ENCODE measurements around the gene SMG5.

SMG5 gene

DNA sequence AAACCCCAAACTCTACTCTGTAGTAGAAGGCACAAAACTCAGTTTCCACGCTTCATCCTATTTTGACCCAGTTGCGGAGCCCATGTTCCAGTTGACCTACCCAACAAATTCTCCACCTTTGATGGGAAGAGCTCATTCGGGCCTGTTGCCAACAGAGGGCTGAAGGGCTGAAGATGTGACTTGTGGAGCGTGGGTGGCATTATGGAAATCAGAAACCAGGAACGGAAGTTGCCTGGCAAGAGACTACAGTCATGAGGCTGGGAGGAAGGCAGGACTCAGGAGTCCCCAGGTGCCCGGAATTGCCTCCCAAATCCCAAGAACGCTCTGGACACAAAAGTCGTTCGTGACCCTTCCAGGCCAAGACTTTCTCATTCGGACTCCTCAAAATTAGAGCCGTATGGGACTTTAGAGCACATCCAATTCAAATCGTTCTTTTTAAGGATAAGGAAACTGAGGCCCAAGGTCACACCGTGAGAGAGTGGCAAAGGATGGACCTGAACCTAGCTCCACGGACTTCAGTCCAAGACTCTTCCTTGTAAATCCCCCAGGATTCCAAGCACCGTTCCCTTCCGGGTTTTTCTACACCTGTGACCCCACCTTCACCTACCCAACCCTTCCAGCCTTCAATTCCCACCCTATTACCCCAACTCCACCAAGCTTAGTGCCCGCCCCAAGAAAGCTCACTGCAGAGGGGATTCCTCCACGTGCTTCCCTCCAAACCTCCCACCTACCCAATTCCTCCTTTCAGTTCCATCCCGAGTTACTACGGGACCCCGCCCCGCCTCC, 739 bp downstream of the SMG5 start:
- no peak for DNase-seq (ENCODE audit: low spot score)

- no peak for DNase-seq (ENCODE audit: low spot score)
These were observed 1.3 kb downstream of the SMG5 start for GRCh38 chr1:156281281-156281680.

- no peak for DNase-seq (ENCODE audit: low spot score)
These were observed 2.8 kb downstream of the SMG5 start for GRCh38 chr1:156279837-156280236.

- no peak for DNase-seq (ENCODE audit: low spot score)
These were observed 5.7 kb downstream of the SMG5 start for GRCh38 chr1:156276966-156277381.

- no peak for DNase-seq (ENCODE audit: low spot score)
These were observed 6.1 kb downstream of the SMG5 start for GRCh38 chr1:156276532-156276931.

DNA sequence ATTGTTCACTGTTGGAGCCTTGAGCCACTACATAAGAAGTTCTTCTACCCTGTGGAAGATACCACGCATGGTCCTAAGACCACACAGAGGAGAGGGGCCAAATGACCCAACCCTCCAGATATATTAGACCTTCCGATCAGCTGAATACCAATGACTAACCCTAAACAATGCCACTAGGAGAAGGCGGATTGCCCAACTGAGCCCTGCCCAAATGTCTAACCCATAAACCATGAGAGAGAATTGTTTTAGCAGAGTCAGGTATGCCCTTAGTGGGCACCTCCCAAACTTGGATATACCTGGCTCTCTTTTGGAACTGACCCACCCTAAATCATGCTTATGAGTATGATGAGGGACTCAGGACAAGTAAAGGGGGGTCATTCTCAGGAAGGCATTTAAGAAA, 12.3 kb downstream of the SMG5 start:
- DNase-seq (ENCODE audit: low spot score), result no peak

DNA sequence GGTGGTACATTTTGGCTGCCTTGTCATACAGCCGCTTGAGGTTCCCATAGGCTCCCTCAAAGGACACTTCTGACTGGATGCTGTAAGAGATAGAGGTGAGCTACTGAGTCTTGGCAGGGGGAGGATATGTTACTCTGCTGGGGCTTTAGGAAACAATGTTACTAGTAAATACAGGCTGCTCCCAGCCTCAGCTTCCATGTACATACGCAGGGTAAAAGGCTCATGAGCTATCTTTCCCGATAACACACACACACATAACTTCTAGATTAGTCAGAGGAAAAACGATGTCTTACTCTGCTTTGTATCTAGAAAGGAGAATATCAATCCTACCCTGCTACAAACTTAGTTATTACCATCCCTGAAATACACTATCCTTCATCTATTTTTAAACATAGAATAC, 14.3 kb downstream of the SMG5 start:
- no peak for DNase-seq (ENCODE audit: low spot score)

DNA sequence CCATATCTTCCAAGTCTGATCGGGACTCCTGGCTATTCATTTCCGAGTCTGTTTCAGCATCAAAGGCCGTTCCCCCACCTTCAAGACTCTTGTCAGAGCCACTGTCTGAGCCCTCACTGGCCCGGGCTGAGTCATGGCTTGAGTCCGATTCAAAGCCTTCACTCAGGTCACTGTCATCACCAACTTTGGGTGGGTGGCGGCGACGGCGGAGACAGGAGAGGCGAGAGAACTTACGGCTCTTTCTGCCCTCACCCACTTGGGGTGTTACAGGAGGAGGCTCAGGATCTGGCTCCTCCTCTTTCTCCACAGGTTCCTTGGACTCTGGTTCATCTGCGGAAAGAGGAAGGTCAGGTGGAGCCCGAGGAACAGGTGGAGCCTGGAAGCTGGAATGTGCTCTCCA, 16.6 kb downstream of the SMG5 start:
- DNase-seq (ENCODE audit: low spot score), result no peak

GRCh38 chr1:156263288-156263655, 19.4 kb downstream of the SMG5 start:
- DNase-seq (ENCODE audit: low spot score), result no peak

DNA sequence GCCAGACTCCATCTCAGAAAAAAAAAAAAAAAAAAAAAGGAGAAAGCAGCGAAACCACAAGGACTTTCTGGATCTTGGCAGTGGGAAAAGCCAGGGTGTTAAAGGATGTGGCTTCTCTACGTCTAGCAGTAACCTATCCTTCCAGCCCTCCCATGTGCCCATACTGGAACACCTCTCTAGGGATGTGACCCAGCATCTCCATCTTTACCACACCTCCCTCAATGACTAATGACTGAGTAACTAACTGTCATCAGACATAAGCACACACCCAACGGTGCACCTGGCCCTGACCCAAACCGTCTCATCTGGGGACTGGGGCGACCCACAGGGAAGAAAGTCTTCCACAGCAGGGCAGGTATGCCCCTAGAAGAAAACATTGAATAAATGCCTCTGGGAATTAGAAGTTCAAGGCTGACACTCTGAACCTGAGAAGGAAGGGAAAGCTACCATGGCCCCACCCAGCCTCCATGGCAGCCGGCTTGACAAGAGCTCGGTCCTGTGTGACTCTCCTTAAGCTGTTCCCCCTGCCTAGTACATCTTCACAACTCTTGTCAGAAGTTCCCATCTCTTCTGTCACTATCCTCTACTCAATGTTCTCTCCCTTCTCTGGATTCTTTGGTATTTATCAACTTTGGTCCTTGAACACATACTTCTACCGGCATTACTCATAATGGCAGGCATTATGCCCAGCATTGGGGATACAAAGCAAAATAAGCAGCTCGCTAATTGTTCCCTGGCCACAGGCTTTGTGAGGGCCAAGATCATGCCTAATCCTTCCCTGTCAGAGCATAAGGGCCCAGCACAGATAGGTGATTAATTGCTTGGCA, 20.0 kb downstream of the SMG5 start:
- DNase-seq (ENCODE audit: low spot score), result no peak

DNA sequence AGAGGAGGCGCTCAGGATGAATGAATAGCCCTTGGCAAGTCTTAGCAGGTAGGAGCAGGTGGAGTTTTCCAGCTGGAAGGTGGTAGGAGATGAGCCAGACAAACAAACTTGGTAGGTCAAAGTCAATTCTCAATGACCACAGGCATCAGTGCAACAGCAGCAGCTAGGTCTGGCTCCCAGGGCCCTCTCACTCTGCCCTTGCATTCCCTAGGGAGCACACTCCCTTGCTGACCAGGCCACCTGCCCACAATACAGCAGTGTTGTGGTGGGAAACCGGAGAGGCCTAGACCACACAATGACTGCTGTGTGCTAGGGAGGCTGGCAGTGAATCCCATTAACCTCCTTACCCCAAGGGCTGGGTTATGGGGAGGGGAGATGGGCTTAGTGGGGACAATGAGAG, 21.7 kb downstream of the SMG5 start:
- DNase-seq (ENCODE audit: low spot score), result peak; percentile 95

DNA sequence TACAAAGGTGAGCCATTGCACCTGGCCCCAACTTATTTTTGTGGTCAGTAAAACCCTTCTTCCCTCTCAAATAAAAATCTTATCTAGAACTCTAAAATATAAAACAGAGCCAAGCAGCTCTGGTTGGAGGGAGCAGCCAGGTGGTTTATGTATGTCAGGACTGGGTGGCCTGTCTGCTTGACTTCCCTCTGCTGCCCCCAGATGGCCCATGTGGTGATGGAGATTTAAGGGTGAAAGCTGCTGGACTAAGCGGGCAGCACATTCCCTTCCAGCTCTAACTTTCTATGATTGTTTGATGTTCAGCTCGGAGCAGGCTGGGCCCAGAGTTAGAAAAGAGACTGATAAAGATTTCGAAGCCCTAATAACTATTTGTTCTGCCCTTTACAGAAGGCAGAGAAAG, 22.8 kb downstream of the SMG5 start:
- DNase-seq (ENCODE audit: low spot score), result peak; percentile 88

DNA sequence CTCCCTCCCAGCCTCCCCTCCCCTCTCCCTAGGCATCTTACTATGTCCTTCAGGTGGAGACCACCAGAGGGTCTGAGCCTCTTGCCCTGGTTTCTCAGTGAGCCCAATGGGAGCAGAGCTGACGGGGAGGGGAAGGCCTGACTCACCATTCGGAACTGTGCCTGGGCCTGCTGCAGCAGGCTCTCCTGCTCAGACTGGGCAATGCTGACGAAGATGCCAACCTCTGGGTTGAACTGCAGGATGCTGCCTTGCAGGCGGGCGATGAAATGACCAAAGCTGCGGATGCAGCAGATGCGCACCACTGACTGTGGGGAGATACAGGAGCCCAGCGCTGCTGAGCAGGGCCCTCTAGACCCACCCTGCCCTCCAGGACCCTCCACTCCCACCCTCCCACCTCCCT, 23.8 kb downstream of the SMG5 start:
- no peak for DNase-seq (ENCODE audit: low spot score)

- DNase-seq (ENCODE audit: low spot score), result peak; percentile 71
These were observed 24.9 kb downstream of the SMG5 start for GRCh38 chr1:156257711-156258110.

DNA sequence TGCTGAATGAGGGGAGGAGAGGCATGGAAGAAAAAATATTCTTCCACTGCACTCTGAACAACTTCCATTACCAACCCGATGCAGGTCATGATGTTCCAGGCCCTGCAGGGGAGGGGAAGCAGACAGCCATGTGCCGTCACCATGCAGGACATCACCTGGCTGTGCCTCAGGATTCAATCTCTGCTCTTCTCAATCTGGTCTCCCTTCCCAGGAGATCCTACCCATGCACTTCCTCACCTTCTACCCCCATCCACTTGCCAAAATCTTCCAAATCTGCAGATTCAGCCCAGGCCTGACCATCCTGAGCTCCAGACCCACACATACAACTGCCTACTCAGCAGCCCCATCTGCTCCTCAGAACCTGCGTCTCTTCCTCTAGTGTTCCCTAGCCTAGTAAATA, 29.0 kb downstream of the SMG5 start:
- no peak for DNase-seq (ENCODE audit: low spot score)

- peak; percentile 72 for DNase-seq (ENCODE audit: low spot score)
These were observed 31.1 kb downstream of the SMG5 start for GRCh38 chr1:156251527-156251926.

DNA sequence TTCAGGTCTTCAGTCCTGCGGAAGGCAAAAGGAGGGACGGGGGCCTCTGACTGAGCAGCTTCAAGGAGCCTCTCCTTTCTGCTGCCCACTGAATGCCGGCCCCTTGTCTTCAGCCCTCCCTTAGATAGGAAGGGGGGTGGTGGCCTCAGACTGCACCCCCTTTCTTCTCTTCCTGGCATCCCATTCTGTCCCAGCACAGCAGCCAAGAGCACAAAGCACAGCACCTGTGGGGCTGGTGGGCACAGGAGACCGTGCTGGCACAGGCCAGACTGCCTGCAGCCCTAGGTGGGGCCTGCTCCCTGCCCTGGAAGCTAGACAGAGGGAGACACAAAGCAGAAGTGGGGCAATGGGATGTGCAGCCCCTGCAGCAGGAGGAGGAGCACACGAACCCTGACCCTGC, 33.0 kb downstream of the SMG5 start:
- DNase-seq (ENCODE audit: low spot score), result no peak

- DNase-seq (ENCODE audit: low spot score), result no peak
These were observed 34.3 kb downstream of the SMG5 start for GRCh38 chr1:156248323-156248683.

DNA sequence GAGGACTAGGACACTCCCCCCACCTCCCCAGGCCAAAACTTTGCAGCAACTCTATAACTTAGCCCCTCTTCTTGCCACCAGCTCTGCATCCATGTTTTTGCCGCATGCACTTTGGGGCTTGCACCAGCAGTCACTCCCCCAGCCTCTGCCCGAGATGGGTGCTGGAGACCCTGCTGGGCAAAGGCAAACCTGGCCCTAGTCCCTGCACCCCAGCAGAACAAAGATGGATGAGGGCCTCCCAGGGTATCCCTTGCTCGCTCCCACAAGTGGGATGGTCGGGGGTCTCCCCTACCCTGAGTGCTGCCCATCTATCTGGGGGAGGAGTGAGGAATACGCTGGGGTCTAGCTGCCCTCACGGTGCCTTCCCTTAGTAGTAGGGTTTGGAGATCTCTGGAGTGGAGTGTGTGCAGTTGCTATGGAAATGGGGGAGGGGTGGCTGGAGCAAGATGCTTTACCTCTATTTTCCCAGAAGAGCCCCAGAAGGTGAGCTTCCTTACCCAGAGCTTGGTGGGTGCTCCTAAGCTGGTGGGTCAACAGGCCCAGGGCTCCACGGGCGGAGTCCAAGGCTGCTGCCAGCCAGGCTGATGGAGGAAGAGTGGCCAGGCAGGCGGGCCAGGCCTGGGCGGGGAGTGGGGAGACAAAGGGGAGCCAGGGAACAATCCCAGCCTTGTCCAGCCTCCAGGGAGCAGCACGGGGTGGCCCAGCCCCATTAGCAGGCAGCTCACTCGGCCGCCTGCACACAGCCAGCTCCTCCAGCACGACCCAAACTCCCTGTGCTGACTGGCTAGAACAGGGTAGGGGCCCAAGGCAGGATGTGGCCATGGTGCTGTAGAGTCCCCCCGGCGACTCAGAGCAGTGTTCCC, 34.9 kb downstream of the SMG5 start, which contains the start of gene PAQR6:
Gene PAQR6, minus strand, starts transcription at position 597 of the 863 bp plus-strand sequence. CDS start 1,325 bp downstream, outside the sequence.
- DNase-seq (ENCODE audit: low spot score), result peak; percentile 97

GRCh38 chr1:156246781-156247459, 35.7 kb downstream of the SMG5 start:
- DNase-seq (ENCODE audit: low spot score), result no peak

DNA sequence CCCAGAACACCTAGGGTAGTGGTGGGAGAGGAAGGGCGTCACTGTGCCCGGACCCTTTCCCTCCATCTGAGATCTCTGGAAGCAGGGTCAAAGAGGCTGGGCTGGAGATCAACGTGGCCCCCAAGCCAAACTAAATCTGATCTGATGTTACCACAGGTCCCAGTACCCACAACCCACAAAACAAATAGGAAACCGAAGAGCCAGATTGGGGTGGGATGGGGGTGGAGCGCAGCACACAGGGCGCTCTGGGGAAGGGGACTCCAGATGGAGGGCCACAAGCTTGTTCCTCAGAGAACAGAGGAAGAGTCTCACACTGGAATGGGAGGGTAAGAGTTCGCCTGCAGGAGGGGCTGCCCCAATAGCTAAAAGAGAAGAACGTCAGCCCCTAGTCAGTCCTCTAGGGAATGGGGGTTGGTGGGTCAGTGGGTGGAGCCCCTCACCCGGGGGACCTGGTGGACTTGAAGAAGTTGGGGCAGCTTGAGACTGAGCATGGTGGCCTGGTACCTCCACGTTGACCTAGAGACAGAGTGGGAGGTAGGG, 36.3 kb downstream of the SMG5 start:
- DNase-seq (ENCODE audit: low spot score), result no peak
